Stimulated activated CD4-positive, alpha-beta T cell treated with anti-CD3 and anti-CD28 coated beads, Interleukin-12 subunit alpha, Interleukin-12 subunit beta, amount 100 ng/mL, for 48 hours (primary cell): ENCODE measurements around the gene TRIO.

Experiments used
- DNase-seq, 3 donors: peaks; one replicate each; pipeline ENCODE4 v3.0.0-alpha.2; 2020; ENCODE audit warnings: low read depth in 2 of 3, low spot score in 1 of 3

The TRIO gene

DNA sequence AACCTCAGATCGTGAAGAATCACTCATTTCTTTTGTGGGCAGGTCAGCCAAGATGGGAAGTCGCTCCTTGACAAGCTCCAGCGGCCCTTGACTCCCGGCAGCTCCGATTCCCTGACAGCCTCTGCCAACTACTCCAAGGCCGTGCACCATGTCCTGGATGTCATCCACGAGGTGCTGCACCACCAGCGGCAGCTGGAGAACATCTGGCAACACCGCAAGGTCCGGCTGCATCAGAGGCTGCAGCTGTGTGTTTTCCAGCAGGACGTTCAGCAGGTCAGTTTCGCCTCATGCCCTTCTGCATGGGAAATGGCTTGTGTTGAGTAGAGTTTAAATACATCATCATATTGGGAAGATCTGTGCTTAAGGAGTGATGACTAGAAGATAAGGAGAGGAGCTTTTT, 173.3 kb downstream of the TRIO start:
- DNase-seq: no peak

DNA sequence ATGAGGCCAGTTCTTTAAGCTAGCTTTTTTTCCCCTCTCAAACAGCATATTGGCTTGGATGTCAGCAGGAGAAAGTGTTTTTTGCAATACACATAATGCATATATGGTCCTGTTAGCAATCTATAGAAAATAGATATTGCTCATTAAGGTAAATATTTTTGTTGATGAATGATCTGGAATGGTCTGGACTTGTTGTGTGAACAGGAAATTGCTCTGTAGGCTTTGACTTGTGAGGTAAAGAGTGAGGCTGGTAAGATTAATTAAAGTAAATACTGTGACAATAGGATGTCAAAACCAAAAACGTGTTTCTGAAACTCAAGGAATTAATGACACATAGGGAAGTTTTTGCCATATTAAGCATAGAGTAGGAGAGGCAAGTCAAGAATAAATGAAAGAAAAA, 176.0 kb downstream of the TRIO start:
- DNase-seq: no peak

DNA sequence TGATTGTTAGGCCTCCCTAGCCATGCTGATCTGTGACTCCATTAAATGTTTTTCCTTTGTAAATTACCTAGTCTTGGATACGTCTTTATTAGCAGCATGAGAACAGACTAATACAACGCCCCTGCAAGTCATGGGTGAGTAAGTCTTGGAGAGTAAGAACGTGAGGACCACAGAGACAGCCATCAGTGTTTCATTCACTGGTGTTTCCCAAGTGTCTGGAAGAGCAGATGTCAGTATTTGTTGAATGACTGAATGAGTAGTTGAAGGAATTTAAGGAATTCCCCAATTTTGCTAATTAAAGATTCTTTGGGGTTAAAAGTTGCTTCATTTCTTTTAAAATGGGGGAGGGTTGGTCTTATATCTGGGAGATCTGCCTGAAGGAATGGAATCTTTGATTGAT, 178.8 kb downstream of the TRIO start:
- DNase-seq: no peak

DNA sequence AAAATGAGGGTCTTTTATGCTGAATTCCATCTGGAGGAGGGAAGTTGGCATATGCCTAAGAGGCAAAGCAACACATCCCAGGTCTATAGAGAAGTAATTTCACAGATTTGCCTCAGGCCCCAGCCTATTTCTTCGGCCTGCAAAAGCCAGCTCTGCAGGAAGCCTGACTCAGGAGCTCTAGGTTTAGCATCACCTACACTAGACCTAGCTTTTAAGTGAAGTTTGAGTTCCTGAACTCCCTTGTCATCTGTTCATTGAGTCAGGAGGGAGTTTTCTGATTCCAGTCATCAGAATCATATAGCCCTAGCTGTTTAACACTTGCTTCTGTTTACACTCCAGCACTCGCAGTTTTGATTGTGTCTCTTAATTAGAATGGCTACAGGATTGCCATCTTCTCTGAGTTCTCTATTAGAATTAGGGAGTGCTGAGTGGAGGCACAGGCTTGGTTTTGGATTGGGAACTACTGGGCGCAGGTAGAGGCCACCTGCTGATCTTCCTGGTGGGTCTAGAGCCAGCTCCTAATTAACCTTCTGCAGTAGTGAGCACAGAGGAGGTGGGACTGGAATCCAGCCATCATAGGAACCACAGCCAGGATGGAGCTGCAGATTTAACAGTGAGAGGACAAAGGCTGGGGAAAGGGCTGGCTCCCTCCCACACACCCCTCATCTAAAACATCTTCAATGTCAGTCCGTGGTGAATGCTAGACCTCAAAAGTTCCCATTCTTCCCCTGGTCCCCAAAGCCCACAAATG, 179.5 kb downstream of the TRIO start:
- no peak for DNase-seq

- DNase-seq: no peak
These were observed 180.3 kb downstream of the TRIO start for GRCh38 chr5:14323466-14323865.

DNA sequence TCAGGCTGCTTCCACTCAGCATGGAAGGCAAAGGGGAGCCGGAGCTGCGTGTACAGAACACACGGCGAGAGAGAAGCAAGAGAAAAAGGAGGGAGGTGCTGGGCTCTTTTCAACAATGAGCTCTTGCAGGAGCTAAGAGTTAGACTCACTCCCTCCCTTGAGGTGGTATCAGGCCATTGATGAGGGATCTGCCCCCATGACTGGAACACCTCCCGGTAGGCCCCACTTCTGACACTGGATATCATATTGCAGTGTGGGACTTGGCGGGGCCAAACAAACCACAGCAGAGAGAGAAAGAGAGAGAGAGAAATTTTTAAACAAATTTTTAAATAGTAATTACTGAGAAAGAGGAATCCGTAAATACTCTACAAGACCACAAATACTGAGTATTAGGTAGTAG, 182.2 kb downstream of the TRIO start:
- no peak for DNase-seq

GRCh38 chr5:14326035-14326903, 183.1 kb downstream of the TRIO start:
- DNase-seq: no peak

DNA sequence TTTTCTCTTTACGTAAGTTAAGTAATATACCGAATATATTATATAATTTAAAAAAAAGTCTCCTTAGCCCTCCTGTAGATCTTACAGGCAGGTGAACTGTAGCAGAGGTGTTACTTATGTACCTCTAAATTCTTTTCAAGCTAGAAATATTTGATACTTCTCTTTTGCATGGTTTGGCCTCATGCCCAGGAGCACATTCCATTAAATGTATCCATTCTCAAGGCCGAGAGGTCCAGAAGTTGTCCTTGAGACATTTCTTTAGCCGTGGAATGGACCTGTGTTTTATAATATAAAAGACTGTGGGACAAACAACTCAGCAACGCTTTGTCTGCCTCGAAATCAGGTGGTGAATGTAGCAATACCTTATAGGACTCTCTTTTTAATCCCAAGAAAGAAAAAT, 184.5 kb downstream of the TRIO start:
- DNase-seq: no peak

DNA sequence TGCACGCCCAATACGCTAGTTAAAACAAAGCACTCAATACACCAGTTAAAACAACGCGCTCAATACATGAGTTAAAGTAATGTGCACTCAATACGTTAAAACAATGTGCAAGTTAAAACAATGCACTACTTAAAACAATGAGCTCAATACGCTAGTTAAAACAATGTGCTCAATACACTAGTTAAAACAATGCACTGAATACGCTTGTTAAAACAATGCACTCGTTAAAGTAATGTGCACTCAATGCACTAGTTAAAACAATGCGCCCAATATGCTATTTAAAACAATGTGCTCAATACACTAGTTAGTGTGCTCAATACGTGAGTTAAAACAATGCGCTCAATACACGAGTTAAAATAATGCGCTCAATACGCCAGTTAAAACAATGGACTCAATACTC, 185.0 kb downstream of the TRIO start:
- DNase-seq: no peak

DNA sequence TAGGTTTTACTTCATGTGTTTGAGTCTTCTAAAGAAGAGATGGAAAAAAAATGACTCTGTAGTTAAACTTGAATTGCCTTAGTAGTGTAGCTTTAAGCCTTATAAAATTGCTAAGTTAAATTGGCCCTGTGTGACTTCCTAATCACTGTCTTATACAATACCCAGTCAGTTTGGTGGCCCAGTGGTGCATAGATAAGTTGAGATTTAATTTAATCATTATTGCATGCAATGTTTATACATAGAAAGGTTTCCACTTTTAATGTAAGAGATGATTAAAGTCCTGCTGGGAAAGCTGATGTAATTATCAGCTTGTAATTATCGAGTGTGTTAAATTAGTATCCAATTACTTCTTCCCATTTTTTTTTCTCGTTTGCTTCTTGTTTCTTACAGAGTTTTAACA, 187.1 kb downstream of the TRIO start:
- no peak for DNase-seq

DNA sequence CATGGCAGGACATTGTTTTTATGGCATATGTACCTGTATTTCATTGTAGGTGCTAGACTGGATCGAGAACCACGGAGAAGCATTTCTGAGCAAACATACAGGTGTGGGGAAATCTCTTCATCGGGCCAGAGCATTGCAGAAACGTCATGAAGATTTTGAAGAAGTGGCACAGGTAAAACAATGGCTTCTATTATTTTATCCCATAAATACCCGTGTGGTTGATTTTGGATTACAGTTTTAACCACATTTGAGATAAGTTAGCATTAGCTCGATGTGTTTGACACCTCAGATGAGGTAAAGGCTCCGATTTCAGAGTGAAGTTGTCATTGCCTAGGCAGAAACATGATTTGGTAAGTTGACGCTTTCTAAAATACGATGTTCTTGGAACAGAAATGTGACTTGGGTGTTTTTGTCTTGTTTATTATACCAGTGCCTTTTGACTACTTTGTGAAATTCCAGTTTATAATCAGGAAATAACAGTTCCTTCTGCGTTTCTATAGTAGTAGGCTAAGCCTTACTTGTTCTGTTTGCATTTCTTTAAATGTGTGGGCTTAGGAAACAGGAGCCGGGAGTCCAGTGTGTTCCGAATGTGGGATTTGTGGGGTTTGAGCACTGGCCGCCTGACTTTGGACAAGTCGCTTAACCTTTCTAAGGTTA, 187.7 kb downstream of the TRIO start:
- DNase-seq: no peak

GRCh38 chr5:14331386-14331781, 188.2 kb downstream of the TRIO start:
- DNase-seq: no peak

DNA sequence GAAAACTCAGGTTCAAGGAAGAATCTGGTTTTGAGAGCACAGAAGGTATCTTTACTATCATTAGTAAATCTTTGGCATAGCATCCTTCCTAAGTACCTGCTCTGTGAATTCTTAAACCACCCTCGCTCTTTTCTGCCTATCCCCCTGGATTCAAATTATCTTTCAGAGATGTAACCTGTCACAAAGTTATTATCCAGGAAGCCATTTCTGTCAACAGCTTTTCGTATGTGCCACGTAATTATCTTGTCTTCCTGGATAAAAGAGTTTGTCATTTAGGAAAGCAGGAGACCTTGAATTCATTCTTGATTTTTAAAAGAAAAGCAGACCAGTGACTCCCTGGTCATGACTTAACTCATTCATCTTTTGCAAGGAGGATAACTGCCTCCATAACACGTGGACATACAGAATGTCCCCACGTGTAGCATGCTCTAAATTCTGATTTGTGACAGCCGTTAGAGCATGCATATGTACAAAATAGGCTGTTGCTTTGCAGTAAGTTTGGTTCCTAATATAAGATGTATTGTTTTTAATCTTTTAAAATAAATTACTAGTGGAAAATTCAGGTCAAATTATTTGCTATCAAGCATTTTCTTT, 189.0 kb downstream of the TRIO start:
- no peak for DNase-seq

- DNase-seq: no peak
These were observed 189.6 kb downstream of the TRIO start for GRCh38 chr5:14332746-14333145.

DNA sequence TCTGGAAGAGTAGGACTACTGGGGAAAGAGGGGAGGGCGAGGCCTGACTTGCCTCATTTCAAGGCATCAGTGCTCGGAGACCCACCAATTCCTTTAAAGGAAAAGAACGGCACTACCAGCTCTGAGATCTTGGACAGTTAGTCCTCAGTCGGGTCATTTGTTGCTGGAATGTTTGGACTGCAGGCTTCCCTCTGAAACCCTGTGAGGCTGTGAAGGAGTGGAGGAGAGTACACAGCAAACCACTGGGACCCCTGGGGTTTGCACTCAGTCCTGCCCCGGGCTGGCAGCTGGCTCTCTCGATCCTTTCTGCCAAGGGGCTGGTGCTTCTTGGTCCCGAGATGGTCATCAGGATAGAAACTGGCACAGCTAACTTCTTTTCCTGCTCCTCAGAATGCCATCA, 194.5 kb downstream of the TRIO start:
- no peak for DNase-seq

DNA sequence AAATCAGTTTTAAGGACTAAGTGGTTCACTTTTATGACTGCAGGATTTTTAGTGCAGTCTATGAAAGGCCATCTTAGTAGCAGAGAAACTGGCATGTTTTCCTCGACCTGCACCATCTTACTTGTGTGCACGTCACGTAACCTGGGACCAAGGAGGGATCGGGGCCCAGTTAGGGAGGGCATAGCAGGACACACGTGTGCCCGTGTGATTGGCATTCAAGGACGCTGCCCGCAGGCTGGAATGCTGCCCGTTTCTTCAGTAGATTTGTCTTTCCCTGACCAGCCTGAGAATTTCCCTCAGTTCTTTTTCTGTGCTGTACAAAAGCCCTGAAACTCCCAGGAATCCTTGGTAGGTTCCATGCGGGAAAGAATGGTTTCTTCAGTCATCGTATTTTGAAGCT, 196.3 kb downstream of the TRIO start:
- DNase-seq: no peak

DNA sequence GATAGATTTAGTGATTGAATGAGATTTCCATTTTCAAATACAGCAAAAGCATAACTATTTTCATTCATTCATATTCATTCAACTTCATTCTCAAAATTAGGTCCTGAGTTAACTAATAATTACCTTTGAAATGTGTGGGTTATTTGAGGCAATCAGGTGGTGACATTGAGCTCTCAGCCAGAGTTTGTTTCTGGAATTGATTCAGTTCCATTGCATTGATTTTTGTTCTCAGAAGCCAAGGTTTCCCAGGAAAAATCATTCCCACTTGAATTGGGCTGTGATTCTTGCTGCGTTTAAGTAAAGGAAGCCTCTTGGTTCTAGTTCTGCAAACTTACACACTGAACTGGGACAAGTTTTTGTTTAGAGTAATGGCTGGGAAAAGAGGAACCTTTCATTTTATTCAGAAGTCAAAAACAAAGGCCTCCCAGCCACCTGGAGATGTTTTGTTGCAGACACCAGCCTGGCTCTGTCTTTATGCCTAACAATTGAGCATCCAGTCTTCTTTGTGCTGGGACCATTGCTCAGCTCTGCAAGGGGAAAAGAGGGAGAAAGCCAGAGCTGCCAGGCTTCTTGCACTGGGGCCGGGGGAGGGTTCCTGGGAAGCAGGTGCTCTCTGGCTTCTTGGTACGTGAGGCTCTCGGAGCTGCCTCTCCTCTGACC, 198.6 kb downstream of the TRIO start:
- DNase-seq: no peak

- no peak for DNase-seq
These were observed 199.2 kb downstream of the TRIO start for GRCh38 chr5:14342306-14342705.

DNA sequence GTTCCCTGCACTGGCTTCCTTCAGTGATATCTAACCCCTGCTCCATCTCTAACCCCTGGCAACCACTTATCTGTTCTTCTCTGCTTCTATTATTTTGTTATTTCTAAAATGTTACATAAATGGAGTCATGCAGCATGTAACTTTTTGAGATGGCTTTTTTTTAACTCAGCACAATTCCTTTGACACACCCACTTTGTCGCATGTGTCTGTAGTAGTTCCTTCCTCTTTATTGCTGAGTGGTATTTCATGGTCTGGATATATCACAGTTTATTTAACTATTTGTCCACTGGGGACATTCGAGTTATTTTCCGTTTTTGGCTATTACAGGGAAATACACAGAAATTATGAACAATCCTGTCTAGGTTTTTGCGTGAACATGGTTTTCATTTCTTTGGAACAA, 200.2 kb downstream of the TRIO start:
- DNase-seq: no peak

GRCh38 chr5:14347522-14347921, 204.4 kb downstream of the TRIO start:
- DNase-seq: no peak

GRCh38 chr5:14348142-14348541, 205.0 kb downstream of the TRIO start:
- no peak for DNase-seq
